ENCODE results near the gene SUCLG2. TPM values are rescaled to one million over a fixed set of nuclear protein-coding genes. Genes with fewer than 3 reads are reported as not detected.

The SUCLG2 gene
- total RNA-seq, 2 donors from 2014 or later = 25.5 to 36.6 TPM

- Histone ChIP-seq H3K9me3 (peaks cover 8% of the 10 kb centered on the region), H3K4me3 (no peak overlapping the region), H3K4me1 (ENCODE audit: control insufficient read depth in 1 of 2, low read depth in 2 of 2) (no peaks in the 10 kb centered on the region), H3K27me3 (replicated peaks; ENCODE audit: insufficient read depth) (no peaks in the 10 kb centered on the region), H3K36me3 (peaks cover 5% of the 10 kb centered on the region), H3K27ac (no peak overlapping the region)
- no peak for TF ChIP-seq CTCF (IDR thresholded peaks at IDR 0.05)
- DNase-seq (ENCODE audit: low spot score) (no peak), ATAC-seq (ENCODE audit: insufficient number of reproducible peaks, low FRiP score, low read depth) (no peak)
These were observed 234.6 kb downstream of the SUCLG2 start for GRCh38 chr3:67419779-67420178.

GRCh38 chr3:67419218-67419529 is 235.2 kb downstream of the SUCLG2 start:
- ATAC-seq (ENCODE audit: insufficient number of reproducible peaks, low FRiP score, low read depth) (no peak), DNase-seq (ENCODE audit: low spot score) (no peak)
- peaks cover 5% of the 10 kb centered on the region for H3K36me3 ChIP-seq
- H3K9me3 ChIP-seq = peaks cover 8% of the 10 kb centered on the region
- H3K27me3 ChIP-seq (replicated peaks; ENCODE audit: insufficient read depth) = no peaks in the 10 kb centered on the region
- no peaks in the 10 kb centered on the region for H3K4me1 ChIP-seq (ENCODE audit: control insufficient read depth in 1 of 2, low read depth in 2 of 2)
- H3K27ac ChIP-seq = no peak overlapping the region
- TF ChIP-seq CTCF (IDR thresholded peaks at IDR 0.05) = no peak
- no peak overlapping the region for H3K4me3 ChIP-seq

GRCh38 chr3:67418426-67419217 is 235.8 kb downstream of the SUCLG2 start:
- ATAC-seq (ENCODE audit: insufficient number of reproducible peaks, low FRiP score, low read depth) = no peak

GRCh38 chr3:67416703-67417102 is 237.7 kb downstream of the SUCLG2 start:
- no peak overlapping the region for H3K27ac ChIP-seq
- DNase-seq (ENCODE audit: low spot score) (no peak), ATAC-seq (ENCODE audit: insufficient number of reproducible peaks, low FRiP score, low read depth) (no peak)
- peaks cover 5% of the 10 kb centered on the region for H3K36me3 ChIP-seq
- H3K4me3 ChIP-seq = no peak overlapping the region
- no peaks in the 10 kb centered on the region for H3K4me1 ChIP-seq (ENCODE audit: control insufficient read depth in 1 of 2, low read depth in 2 of 2)
- peaks cover 8% of the 10 kb centered on the region for H3K9me3 ChIP-seq
- no peak for TF ChIP-seq CTCF (IDR thresholded peaks at IDR 0.05)
- H3K27me3 ChIP-seq (replicated peaks; ENCODE audit: insufficient read depth) = no peaks in the 10 kb centered on the region

More at GRCh38 chr3:67418426-67419217, 235.8 kb downstream of the SUCLG2 start:
- Histone ChIP-seq H3K27me3 (replicated peaks; ENCODE audit: insufficient read depth) (no peaks in the 10 kb centered on the region), H3K4me1 (ENCODE audit: control insufficient read depth in 1 of 2, low read depth in 2 of 2) (no peaks in the 10 kb centered on the region), H3K4me3 (no peak overlapping the region), H3K9me3 (peaks cover 8% of the 10 kb centered on the region), H3K27ac (no peak overlapping the region), H3K36me3 (peaks cover 5% of the 10 kb centered on the region)
- TF ChIP-seq CTCF (IDR thresholded peaks at IDR 0.05) = no peak
- DNase-seq (ENCODE audit: low spot score) = no peak

- Histone ChIP-seq H3K4me1 (ENCODE audit: control insufficient read depth in 1 of 2, low read depth in 2 of 2) (no peaks in the 10 kb centered on the region), H3K27me3 (replicated peaks; ENCODE audit: insufficient read depth) (no peaks in the 10 kb centered on the region), H3K9me3 (peaks cover 8% of the 10 kb centered on the region), H3K27ac (no peak overlapping the region), H3K4me3 (no peak overlapping the region), H3K36me3 (peaks cover under 1% of the 10 kb centered on the region)
- no peak for TF ChIP-seq CTCF (IDR thresholded peaks at IDR 0.05)
- ATAC-seq (ENCODE audit: insufficient number of reproducible peaks, low FRiP score, low read depth) (no peak), DNase-seq (ENCODE audit: low spot score) (no peak)
These were observed 238.9 kb downstream of the SUCLG2 start for GRCh38 chr3:67415511-67415910.

Data from thoracic aorta (tissue), 2 donors.